ENCODE results near the gene HSD17B10.

HSD17B10 gene

GRCh38 chrX:53395605-53396298 lies 38.4 kb downstream of the HSD17B10 start:
- no peak for DNase-seq (ENCODE audit: low read depth)
- no peak overlapping the region for H3K4me3 ChIP-seq (ENCODE audit: low read depth, low read length)
- TF ChIP-seq CTCF (IDR thresholded peaks at IDR 0.05; ENCODE audit: insufficient read depth, low read depth, low read length, missing control alignments): no peak

- no peak for DNase-seq (ENCODE audit: low read depth)
Observed at GRCh38 chrX:53383376-53384076, 50.6 kb downstream of the HSD17B10 start.

More at GRCh38 chrX:53383376-53384076, 50.6 kb downstream of the HSD17B10 start:
- TF ChIP-seq CTCF (IDR thresholded peaks at IDR 0.05; ENCODE audit: insufficient read depth, low read depth, low read length, missing control alignments): no peak
- H3K4me3 ChIP-seq (ENCODE audit: low read depth, low read length): no peak overlapping the region
